ENCODE data around the gene GADD45GIP1. TPM values are rescaled to one million over a fixed set of nuclear protein-coding genes. Genes with fewer than 3 reads are reported as not detected.

The GADD45GIP1 gene
- total and polyA plus RNA-seq, 12 donors, result 16.5 to 213 (median 49.5) TPM

- H3K4me1 ChIP-seq (replicated peaks in 1 of 2), result peaks cover 0 to 4% of the 10 kb centered on the region in 2 donors
- WGBS, 4 donors, result 42 to 74% (median 65%) methylated on average over 4 to 19 of the region's 19 CpGs
- no peak overlapping the region for H3K27ac ChIP-seq
- no peaks in the 10 kb centered on the region for H3K27me3 ChIP-seq
- TF ChIP-seq, protein P1, sequence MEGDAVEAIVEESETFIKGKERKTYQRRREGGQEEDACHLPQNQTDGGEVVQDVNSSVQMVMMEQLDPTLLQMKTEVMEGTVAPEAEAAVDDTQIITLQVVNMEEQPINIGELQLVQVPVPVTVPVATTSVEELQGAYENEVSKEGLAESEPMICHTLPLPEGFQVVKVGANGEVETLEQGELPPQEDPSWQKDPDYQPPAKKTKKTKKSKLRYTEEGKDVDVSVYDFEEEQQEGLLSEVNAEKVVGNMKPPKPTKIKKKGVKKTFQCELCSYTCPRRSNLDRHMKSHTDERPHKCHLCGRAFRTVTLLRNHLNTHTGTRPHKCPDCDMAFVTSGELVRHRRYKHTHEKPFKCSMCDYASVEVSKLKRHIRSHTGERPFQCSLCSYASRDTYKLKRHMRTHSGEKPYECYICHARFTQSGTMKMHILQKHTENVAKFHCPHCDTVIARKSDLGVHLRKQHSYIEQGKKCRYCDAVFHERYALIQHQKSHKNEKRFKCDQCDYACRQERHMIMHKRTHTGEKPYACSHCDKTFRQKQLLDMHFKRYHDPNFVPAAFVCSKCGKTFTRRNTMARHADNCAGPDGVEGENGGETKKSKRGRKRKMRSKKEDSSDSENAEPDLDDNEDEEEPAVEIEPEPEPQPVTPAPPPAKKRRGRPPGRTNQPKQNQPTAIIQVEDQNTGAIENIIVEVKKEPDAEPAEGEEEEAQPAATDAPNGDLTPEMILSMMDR (IDR thresholded peaks at IDR 0.05), result no peak
- no peak for TF ChIP-seq POLR2A (IDR thresholded peaks at IDR 0.05)
- H3K36me3 ChIP-seq (replicated peaks in 1 of 2), result no peaks in the 10 kb centered on the region
- DNase-seq, result no peak
- intact Hi-C loops (cut with DNase I), result no loop called here
- H3K9me3 ChIP-seq (replicated peaks in 1 of 3), result no peaks in the 10 kb centered on the region
- H3K4me3 ChIP-seq, result no peak overlapping the region
Observed at GRCh38 chr19:12974301-12975220, 17.5 kb upstream of the GADD45GIP1 start.

DNA sequence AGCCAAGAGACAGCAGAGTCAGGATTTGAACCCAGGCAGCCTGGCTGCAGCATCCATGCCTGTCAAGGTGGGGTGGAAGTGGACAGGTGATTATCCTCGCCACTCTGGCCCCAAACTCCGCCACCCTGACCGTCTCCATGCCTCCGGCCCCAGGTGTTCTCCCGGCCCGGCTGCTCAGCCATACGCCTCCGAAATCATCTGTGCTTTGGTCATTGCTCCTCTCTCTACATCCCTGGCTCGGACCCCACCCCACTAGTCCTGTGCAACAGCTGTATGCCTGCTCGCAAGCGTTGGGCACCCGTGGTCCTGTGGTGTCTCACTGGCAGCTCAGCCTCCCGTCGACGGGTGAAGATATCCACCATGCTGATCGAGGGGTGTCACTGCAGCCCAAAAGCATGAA is 16.2 kb upstream of the GADD45GIP1 start:
- intact Hi-C loops (cut with DNase I), result no loop called here
- DNase-seq, result no peak

GRCh38 chr19:12970070-12970820 is 13.2 kb upstream of the GADD45GIP1 start:
- intact Hi-C loops (cut with DNase I), result no loop called here
- no peaks in the 10 kb centered on the region for H3K27me3 ChIP-seq
- H3K9me3 ChIP-seq (replicated peaks in 1 of 3), result no peaks in the 10 kb centered on the region
- H3K27ac ChIP-seq, result peak overlapping the region in 3 of 5 donors; percentile 3 to 74 (median 38)
- no peak overlapping the region for H3K4me3 ChIP-seq
- no peak for DNase-seq
- WGBS, 4 donors, result 85 to 89% (median 87%) methylated on average over 7 of the region's 7 CpGs
- TF ChIP-seq, protein P1 (IDR thresholded peaks at IDR 0.05), result no peak
- no peak for TF ChIP-seq POLR2A (IDR thresholded peaks at IDR 0.05)
- H3K4me1 ChIP-seq (replicated peaks in 1 of 2), result peaks cover 0 to 8% of the 10 kb centered on the region in 2 donors
- no peaks in the 10 kb centered on the region for H3K36me3 ChIP-seq (replicated peaks in 1 of 2)

More for the DNA sequence above, 16.2 kb upstream of the GADD45GIP1 start:
- no peak for TF ChIP-seq POLR2A (IDR thresholded peaks at IDR 0.05)
- TF ChIP-seq, protein P1 (IDR thresholded peaks at IDR 0.05), result no peak
- no peaks in the 10 kb centered on the region for H3K36me3 ChIP-seq (replicated peaks in 1 of 2)
- no peaks in the 10 kb centered on the region for H3K27me3 ChIP-seq
- H3K9me3 ChIP-seq (replicated peaks in 1 of 3), result no peaks in the 10 kb centered on the region
- no peak overlapping the region for H3K27ac ChIP-seq
- H3K4me1 ChIP-seq (replicated peaks in 1 of 2), result peaks cover 0 to 8% of the 10 kb centered on the region in 2 donors
- WGBS, 4 donors, result 84 to 92% (median 89%) methylated on average over 14 to 16 of the region's 16 CpGs
- H3K4me3 ChIP-seq, result no peak overlapping the region
